SJCRH30 (cell line): ENCODE results near the gene BRD2. TPM values are rescaled to one million over a fixed set of nuclear protein-coding genes. Genes with fewer than 3 reads are reported as not detected.
A peak's percentile ranks its signal among the peaks of the same experiment; 100 is the strongest.
"Not testable (repeated sequence)": the region's sequence is repeated elsewhere in the genome, so short reads cannot be mapped to it uniquely, and the experiment has no call there.

Experiments used
- DNase-seq, 2 experiments: peaks; one replicate each; pipeline ENCODE4 v3.0.0-alpha.2; 2015 to 2020
- H3K27ac ChIP-seq: fragments of 250-450 bp; sonication (Bioruptor Pico); 2 replicates; pipeline ENCODE4 v1.5.1; 2020; ENCODE audit warnings: mild to moderate bottlenecking, moderate library complexity
- H3K27me3 ChIP-seq: fragments of 250-450 bp; sonication (Bioruptor Pico); 2 replicates; pipeline ENCODE4 v1.5.1; 2020; ENCODE audit warnings: mild to moderate bottlenecking, moderate library complexity
- H3K36me3 ChIP-seq: fragments of 250-450 bp; sonication (Bioruptor Pico); 2 replicates; pipeline ENCODE4 v1.5.1; 2020; ENCODE audit warnings: mild to moderate bottlenecking, moderate library complexity
- H3K4me1 ChIP-seq: fragments of 250-450 bp; sonication (Bioruptor Pico); 2 replicates; pipeline ENCODE4 v1.5.1; 2020; ENCODE audit warnings: mild to moderate bottlenecking, moderate library complexity
- H3K4me3 ChIP-seq: fragments of 250-450 bp; sonication (Bioruptor Pico); 2 replicates; pipeline ENCODE4 v1.5.1; 2020; ENCODE audit warnings: mild to moderate bottlenecking, moderate library complexity
- H3K9me3 ChIP-seq: fragments of 250-450 bp; sonication (Bioruptor Pico); replicated peaks from 2 replicates; pipeline ENCODE4 v1.5.1; 2020; ENCODE audit warnings: mild to moderate bottlenecking, moderate library complexity
- total RNA-seq: library from RNA; depleted of rRNA; stranded (reverse); fragments of >200 nt; shearing (Covaris generic); gene quantifications from 2 replicates; pipeline ENCODE4 v1.2.3, GENCODE V29; 2014; rRNA removed

The BRD2 gene
- 178 and 199 TPM in 2 replicates for total RNA-seq

GRCh38 chr6:32968093-32968866 lies at the start of gene BRD2:
Gene BRD2, plus strand, starts transcription at chr6:32968594. Its CDS starts 4,305 bp downstream, at chr6:32972899.
- Histone ChIP-seq H3K36me3 (peaks cover 23% of the 10 kb centered on the region), H3K27ac (peak within 1 kb of the TSS; percentile 100), H3K4me3 (peak within 1 kb of the TSS; percentile 86), H3K9me3 (no peaks in the 10 kb centered on the region), H3K4me1 (no peaks in the 10 kb centered on the region), H3K27me3 (no peaks in the 10 kb centered on the region)
- peak; percentile 97 for DNase-seq

- Histone ChIP-seq H3K36me3 (no peaks in the 10 kb centered on the region), H3K4me3 (no peak overlapping the region), H3K9me3 (no peaks in the 10 kb centered on the region), H3K4me1 (no peaks in the 10 kb centered on the region), H3K27me3 (no peaks in the 10 kb centered on the region), H3K27ac (no peak overlapping the region)
- no peak for DNase-seq
Measured at GRCh38 chr6:32920715-32921114, 47.7 kb upstream of the BRD2 start.

DNA sequence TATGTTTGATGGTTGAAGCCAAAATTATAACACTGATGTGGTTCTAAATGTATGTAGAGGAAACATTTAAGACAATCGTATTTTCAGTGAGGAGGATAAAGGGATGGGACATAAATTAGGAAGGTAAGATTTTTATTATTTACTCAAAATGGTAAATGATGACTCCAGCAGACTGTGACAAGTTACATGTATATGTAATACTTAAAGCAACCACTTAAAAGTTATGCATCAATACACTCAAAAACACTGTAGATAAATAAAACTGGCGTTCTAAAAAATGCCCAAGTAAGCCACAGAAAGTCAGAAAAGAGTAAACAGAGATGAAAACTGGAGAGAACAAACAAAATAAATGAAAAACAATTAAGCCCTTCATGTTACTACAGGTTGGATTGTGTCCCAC lies 46.3 kb upstream of the BRD2 start:
- no peaks in the 10 kb centered on the region for H3K36me3 ChIP-seq
- no peaks in the 10 kb centered on the region for H3K4me1 ChIP-seq
- H3K4me3 ChIP-seq: no peak overlapping the region
- H3K27me3 ChIP-seq: peaks cover under 1% of the 10 kb centered on the region; the same call in 1 of the 2 replicates
- no peak for DNase-seq
- H3K9me3 ChIP-seq: no peaks in the 10 kb centered on the region
- no peak overlapping the region for H3K27ac ChIP-seq

GRCh38 chr6:32931211-32931610 lies 37.2 kb upstream of the BRD2 start:
- no peak overlapping the region for H3K4me3 ChIP-seq
- no peak for DNase-seq
- peaks cover 7% of the 10 kb centered on the region; the same call in 1 of the 2 replicates for H3K27me3 ChIP-seq
- no peaks in the 10 kb centered on the region for H3K4me1 ChIP-seq
- no peaks in the 10 kb centered on the region for H3K36me3 ChIP-seq
- H3K27ac ChIP-seq: no peak overlapping the region
- H3K9me3 ChIP-seq: no peaks in the 10 kb centered on the region

DNA sequence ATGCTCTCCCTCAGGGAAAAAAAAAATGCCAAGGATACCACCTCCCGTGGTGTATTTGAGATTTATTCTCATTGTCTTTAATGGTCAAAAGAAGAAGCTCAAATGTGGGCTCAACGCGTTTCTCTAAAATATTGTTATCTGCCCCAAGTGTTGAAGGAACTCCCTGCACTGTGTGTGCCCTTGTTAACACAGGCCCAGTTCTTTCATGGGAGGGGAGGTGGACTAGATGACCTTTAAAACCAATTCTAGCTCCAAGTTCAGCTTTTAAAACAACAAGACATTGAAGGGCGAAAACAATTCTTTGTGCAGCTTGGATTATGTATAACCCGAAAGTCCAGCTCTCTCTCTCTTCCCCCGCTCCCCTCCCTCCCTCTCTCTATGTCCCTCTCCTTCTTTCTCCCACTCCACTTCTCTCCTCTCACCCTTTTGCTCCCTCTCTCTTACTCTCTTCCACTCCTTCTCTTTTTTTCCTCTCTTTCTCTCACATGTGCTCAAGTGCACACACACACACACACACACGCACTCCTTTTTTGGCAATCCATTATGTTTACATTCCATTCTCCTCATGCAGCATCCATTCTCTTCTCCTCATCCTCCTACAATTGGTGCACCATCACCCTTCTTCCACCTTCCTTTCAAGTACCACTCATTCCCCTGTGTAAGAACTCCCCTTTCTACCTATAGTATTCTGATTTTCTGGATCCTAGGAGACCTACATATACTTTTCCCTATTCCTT lies 36.1 kb upstream of the BRD2 start:
- H3K27ac ChIP-seq: no peak overlapping the region
- no peaks in the 10 kb centered on the region for H3K4me1 ChIP-seq
- no peaks in the 10 kb centered on the region for H3K36me3 ChIP-seq
- H3K27me3 ChIP-seq: peaks cover 9% of the 10 kb centered on the region; the same call in 1 of the 2 replicates
- DNase-seq: no peak
- H3K4me3 ChIP-seq: no peak overlapping the region
- H3K9me3 ChIP-seq: no peaks in the 10 kb centered on the region

GRCh38 chr6:32933661-32934085 lies 34.7 kb upstream of the BRD2 start:
- DNase-seq: peak; percentile 65 to 83
- no peaks in the 10 kb centered on the region for H3K36me3 ChIP-seq
- H3K27me3 ChIP-seq: peaks cover 10% of the 10 kb centered on the region
- no peak overlapping the region for H3K27ac ChIP-seq
- no peak overlapping the region for H3K4me3 ChIP-seq
- H3K9me3 ChIP-seq: no peaks in the 10 kb centered on the region
- no peaks in the 10 kb centered on the region for H3K4me1 ChIP-seq

DNA sequence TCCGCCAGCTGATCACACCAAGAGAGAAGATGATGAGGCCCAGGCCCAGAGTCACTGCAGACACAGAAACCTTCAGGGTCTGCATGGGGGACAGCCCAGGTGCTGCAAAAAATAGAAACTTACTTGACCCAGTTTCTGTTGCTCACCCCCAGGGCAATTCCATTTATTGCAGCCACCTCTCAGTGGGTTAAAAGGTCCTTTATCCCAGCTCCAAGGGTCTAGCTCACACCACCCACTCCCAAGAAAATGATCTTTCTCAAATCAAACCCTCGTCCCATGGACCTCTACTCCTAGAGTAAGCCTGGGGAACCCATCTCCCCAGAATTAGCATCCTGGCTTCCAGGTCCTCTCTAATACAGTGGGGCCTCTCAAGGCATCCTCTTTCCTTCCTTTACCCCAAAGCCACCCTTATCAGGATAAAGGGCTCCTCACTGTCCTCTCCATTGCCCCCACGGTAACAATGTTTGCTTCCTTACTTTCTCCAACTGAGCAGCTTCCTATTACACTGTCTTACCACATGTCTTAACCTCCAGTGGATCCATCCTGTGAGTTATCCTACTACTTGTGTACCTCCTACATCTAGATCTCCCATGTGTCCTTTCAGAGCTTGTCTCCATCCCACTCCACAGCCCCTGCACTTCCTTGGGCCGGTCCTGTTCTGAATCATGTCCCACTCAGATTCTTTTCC lies 32.7 kb upstream of the BRD2 start:
- H3K4me3 ChIP-seq: no peak overlapping the region
- no peak for DNase-seq
- H3K27me3 ChIP-seq: peaks cover 12% of the 10 kb centered on the region
- H3K27ac ChIP-seq: no peak overlapping the region
- H3K36me3 ChIP-seq: no peaks in the 10 kb centered on the region
- no peaks in the 10 kb centered on the region for H3K9me3 ChIP-seq
- H3K4me1 ChIP-seq: no peaks in the 10 kb centered on the region

DNA sequence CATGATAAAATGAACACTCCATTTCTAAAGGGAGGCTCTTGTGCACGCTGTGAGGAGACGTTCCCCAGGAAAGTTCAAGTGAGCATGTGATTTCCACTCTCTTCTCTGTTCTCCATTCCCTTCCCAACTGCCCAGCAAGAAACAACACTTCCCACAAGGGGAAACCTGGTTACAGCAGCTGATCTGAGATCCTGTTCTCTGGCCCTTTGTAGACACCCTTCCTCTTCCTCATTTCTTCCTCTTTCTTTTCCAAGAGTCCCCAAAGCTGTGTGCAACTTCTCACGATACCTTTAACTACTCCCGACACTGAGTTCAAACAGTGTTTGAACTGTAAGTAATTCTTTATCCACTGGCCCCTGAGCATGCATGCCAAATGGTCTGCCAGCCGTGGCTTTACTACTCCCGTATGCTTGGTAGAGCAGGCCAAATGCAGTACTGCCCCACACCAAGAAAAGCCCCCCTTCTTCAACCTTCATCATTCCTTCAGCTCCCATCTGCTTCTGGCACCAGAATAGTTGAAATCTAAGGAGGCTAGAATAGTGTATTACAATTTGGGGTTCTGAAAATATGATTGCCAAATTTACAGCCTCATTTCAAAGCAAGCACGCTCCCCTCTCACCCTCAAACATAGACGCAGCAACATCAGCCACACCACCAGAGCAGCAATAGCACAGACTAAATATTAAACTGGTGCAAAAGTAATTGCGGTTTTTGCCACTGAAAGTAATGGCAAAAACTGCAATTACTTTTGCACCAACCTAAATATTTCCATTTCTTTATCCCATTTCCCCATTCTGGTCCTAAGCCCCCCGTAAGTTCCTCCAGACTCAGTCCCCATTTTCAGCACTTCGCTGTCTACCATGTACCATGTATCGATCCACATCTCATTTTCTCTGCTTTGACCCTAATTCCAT lies 31.9 kb upstream of the BRD2 start:
- no peak overlapping the region for H3K27ac ChIP-seq
- peaks cover 17% of the 10 kb centered on the region for H3K27me3 ChIP-seq
- DNase-seq: no peak

GRCh38 chr6:32937230-32937633 lies 31.2 kb upstream of the BRD2 start:
- no peaks in the 10 kb centered on the region for H3K36me3 ChIP-seq
- no peak for DNase-seq
- peaks cover 17% of the 10 kb centered on the region for H3K27me3 ChIP-seq
- H3K4me3 ChIP-seq: no peak overlapping the region
- no peak overlapping the region for H3K27ac ChIP-seq
- H3K9me3 ChIP-seq: no peaks in the 10 kb centered on the region
- H3K4me1 ChIP-seq: no peaks in the 10 kb centered on the region

More for the DNA sequence above, 31.9 kb upstream of the BRD2 start:
- no peaks in the 10 kb centered on the region for H3K4me1 ChIP-seq
- H3K9me3 ChIP-seq: no peaks in the 10 kb centered on the region
- H3K36me3 ChIP-seq: no peaks in the 10 kb centered on the region
- no peak overlapping the region for H3K4me3 ChIP-seq

DNA sequence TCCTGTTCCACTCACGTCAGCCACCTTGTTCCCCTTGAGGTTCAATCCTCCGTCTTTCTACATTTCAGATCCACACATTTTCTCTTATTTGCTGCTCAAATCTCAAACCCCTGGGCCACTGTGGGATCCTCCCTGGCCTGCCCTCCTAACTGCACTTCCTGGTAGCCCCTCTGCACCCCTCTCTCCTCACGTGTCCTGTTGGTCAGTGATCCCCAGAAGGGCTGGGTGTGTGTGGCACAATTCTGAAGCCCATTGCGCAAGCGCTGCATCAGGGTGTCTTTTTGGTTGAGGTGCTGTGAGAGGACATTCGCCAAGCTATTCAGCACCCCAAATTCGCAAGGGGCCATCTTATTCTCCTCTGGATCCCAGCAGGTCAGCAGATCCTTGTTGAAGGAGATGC lies 29.9 kb upstream of the BRD2 start:
- Histone ChIP-seq H3K27ac (no peak overlapping the region), H3K27me3 (peaks cover 17% of the 10 kb centered on the region), H3K9me3 (no peaks in the 10 kb centered on the region), H3K4me1 (no peaks in the 10 kb centered on the region), H3K36me3 (no peaks in the 10 kb centered on the region), H3K4me3 (no peak overlapping the region)
- DNase-seq: no peak

GRCh38 chr6:32940656-32941213 lies 27.7 kb upstream of the BRD2 start, which contains the start of gene HLA-DMB:
Gene HLA-DMB, minus strand, starts transcription at chr6:32941028. Its CDS starts 221 bp downstream, at chr6:32940807.
- peak in 1 of 2 experiments; percentile 37 for DNase-seq

GRCh38 chr6:32941214-32941768 lies 27.1 kb upstream of the BRD2 start:
- no peak for DNase-seq
- Histone ChIP-seq H3K27me3 (peaks cover 17% of the 10 kb centered on the region), H3K4me3 (no peak overlapping the region), H3K36me3 (no peaks in the 10 kb centered on the region), H3K27ac (no peak overlapping the region), H3K4me1 (no peaks in the 10 kb centered on the region), H3K9me3 (no peaks in the 10 kb centered on the region)

More at GRCh38 chr6:32940656-32941213, 27.7 kb upstream of the BRD2 start, which contains the start of gene HLA-DMB:
- Histone ChIP-seq H3K36me3 (no peaks in the 10 kb centered on the region), H3K4me1 (no peaks in the 10 kb centered on the region), H3K27ac (no peak within 1 kb of the TSS), H3K9me3 (no peaks in the 10 kb centered on the region), H3K4me3 (no peak within 1 kb of the TSS), H3K27me3 (peaks cover 17% of the 10 kb centered on the region)

GRCh38 chr6:32942555-32943123 lies 25.8 kb upstream of the BRD2 start:
- H3K27me3 ChIP-seq: peaks cover 14% of the 10 kb centered on the region
- DNase-seq, H3K27ac ChIP-seq, H3K36me3 ChIP-seq, H3K4me1 ChIP-seq, H3K9me3 ChIP-seq, H3K4me3 ChIP-seq: not testable (repeated sequence)
